ENCODE measurements around the gene CD22. TPM values are rescaled to one million over a fixed set of nuclear protein-coding genes. Genes with fewer than 3 reads are reported as not detected.

CD22 gene
- total RNA-seq, 1 donor from 2014 or later: 4.7 TPM

GRCh38 chr19:35288331-35288730 is 40.7 kb upstream of the CD22 start:
- H3K27me3 ChIP-seq (ENCODE audit: control insufficient read depth in 3 of 3, insufficient read depth in 3 of 3, low read length in 3 of 3): peaks cover 9 to 31% (median 19%) of the 10 kb centered on the region in 3 donors

GRCh38 chr19:35288906-35289305 is 40.1 kb upstream of the CD22 start:
- no peak overlapping the region for H3K9ac ChIP-seq (ENCODE audit: low read depth in 1 of 3, low read length in 3 of 3)
- H3K27ac ChIP-seq (ENCODE audit: low read depth, low read length): no peak overlapping the region
- no peak overlapping the region for H3K4me3 ChIP-seq (ENCODE audit: low read length in 3 of 3)
- peaks cover 13 to 37% (median 23%) of the 10 kb centered on the region in 3 donors for H3K27me3 ChIP-seq (ENCODE audit: control insufficient read depth in 3 of 3, insufficient read depth in 3 of 3, low read length in 3 of 3)
- no peaks in the 10 kb centered on the region for H3K36me3 ChIP-seq (ENCODE audit: control insufficient read depth in 3 of 3, insufficient read depth in 3 of 3, low read length in 3 of 3)
- H3K9me3 ChIP-seq (ENCODE audit: control insufficient read depth in 3 of 3, low read length in 3 of 3): no peaks in the 10 kb centered on the region
- no peaks in the 10 kb centered on the region for H3K4me1 ChIP-seq (ENCODE audit: control insufficient read depth in 3 of 3, insufficient read depth in 3 of 3, low read length in 3 of 3)

More at GRCh38 chr19:35288331-35288730, 40.7 kb upstream of the CD22 start:
- Histone ChIP-seq H3K4me3 (ENCODE audit: low read length in 3 of 3) (no peak overlapping the region), H3K9me3 (ENCODE audit: control insufficient read depth in 3 of 3, low read length in 3 of 3) (no peaks in the 10 kb centered on the region), H3K27ac (ENCODE audit: low read depth, low read length) (no peak overlapping the region), H3K4me1 (ENCODE audit: control insufficient read depth in 3 of 3, insufficient read depth in 3 of 3, low read length in 3 of 3) (no peaks in the 10 kb centered on the region), H3K36me3 (ENCODE audit: control insufficient read depth in 3 of 3, insufficient read depth in 3 of 3, low read length in 3 of 3) (no peaks in the 10 kb centered on the region), H3K9ac (ENCODE audit: low read depth in 1 of 3, low read length in 3 of 3) (no peak overlapping the region)

DNA sequence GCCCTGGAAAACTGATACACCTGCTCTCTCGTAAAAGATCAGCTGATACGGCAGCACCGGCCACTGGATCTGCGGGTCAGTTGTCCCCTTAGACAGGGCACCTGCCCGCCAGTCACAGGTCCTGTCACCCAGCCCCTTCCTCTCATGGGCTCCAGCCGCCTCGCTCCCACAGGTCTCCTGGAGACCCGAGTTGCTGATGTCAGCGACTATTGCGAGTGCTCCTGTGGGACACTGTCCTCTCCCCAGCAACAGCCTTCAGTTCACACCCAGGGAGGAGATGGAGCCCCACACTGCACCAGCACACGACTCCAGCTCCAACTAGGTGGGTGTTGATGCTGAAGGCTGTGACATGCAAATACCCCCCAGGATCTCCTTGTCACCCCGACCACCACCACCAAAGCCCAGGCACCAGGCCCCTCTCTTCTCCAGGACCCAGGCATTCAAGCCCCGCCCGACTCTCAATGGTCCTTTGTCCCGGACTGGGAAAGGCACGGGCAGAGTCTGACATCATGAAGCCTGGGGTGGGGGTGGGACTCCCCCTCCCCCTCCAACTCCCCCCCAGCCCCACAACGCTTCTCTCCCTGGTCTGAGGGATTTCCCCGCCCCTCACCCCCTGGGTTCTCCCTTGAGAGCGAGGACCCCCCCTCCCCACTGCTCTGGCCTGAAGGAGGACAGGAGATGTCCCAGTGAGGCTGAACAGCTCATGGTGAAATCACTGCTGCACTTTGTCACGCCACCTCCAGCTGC is 38.4 kb upstream of the CD22 start:
- peaks cover 26 to 36% (median 33%) of the 10 kb centered on the region in 3 donors for H3K27me3 ChIP-seq (ENCODE audit: control insufficient read depth in 3 of 3, insufficient read depth in 3 of 3, low read length in 3 of 3)

DNA sequence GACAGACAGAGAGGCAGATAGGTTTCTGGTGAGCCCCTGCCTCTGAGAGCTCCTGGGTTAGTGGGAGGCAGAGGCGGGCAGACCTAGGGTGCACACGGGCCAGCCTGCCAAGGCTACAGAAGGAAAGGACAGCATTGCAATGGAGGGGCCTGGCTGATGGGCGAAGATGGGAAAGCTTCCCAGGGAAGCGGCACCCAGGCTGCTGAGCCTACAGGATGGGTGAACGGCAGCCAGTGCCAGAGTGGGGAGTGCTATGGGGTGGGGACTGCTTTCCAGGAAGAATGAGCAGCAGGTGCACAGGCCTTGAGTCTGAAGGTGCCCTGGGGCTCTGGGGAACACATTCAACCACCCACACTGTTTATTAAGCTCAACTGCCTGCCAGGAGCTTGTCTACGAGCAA is 37.7 kb upstream of the CD22 start:
- Histone ChIP-seq H3K4me1 (ENCODE audit: control insufficient read depth in 3 of 3, insufficient read depth in 3 of 3, low read length in 3 of 3) (no peaks in the 10 kb centered on the region), H3K9me3 (ENCODE audit: control insufficient read depth in 3 of 3, low read length in 3 of 3) (no peaks in the 10 kb centered on the region), H3K27ac (ENCODE audit: low read depth, low read length) (no peak overlapping the region), H3K36me3 (ENCODE audit: control insufficient read depth in 3 of 3, insufficient read depth in 3 of 3, low read length in 3 of 3) (no peaks in the 10 kb centered on the region), H3K9ac (ENCODE audit: low read depth in 1 of 3, low read length in 3 of 3) (no peak overlapping the region), H3K4me3 (ENCODE audit: low read length in 3 of 3) (no peak overlapping the region), H3K27me3 (ENCODE audit: control insufficient read depth in 3 of 3, insufficient read depth in 3 of 3, low read length in 3 of 3) (peaks cover 26 to 42% (median 36%) of the 10 kb centered on the region in 3 donors)

More for the DNA sequence above, 38.4 kb upstream of the CD22 start:
- Histone ChIP-seq H3K4me1 (ENCODE audit: control insufficient read depth in 3 of 3, insufficient read depth in 3 of 3, low read length in 3 of 3) (no peaks in the 10 kb centered on the region), H3K4me3 (ENCODE audit: low read length in 3 of 3) (no peak overlapping the region), H3K36me3 (ENCODE audit: control insufficient read depth in 3 of 3, insufficient read depth in 3 of 3, low read length in 3 of 3) (no peaks in the 10 kb centered on the region), H3K9me3 (ENCODE audit: control insufficient read depth in 3 of 3, low read length in 3 of 3) (no peaks in the 10 kb centered on the region), H3K9ac (ENCODE audit: low read depth in 1 of 3, low read length in 3 of 3) (no peak overlapping the region), H3K27ac (ENCODE audit: low read depth, low read length) (no peak overlapping the region)

GRCh38 chr19:35291916-35292315 is 37.1 kb upstream of the CD22 start, which contains the start of gene MAG:
TSS of gene MAG (plus strand) at chr19:35292161. CDS start at chr19:35295409, 3,248 bp downstream.
- Histone ChIP-seq H3K27me3 (ENCODE audit: control insufficient read depth in 3 of 3, insufficient read depth in 3 of 3, low read length in 3 of 3) (peaks cover 30 to 47% (median 39%) of the 10 kb centered on the region in 3 donors), H3K27ac (ENCODE audit: low read depth, low read length) (no peak within 1 kb of the TSS), H3K9ac (ENCODE audit: low read depth in 1 of 3, low read length in 3 of 3) (no peak within 1 kb of the TSS), H3K36me3 (ENCODE audit: control insufficient read depth in 3 of 3, insufficient read depth in 3 of 3, low read length in 3 of 3) (no peaks in the 10 kb centered on the region), H3K4me1 (ENCODE audit: control insufficient read depth in 3 of 3, insufficient read depth in 3 of 3, low read length in 3 of 3) (no peaks in the 10 kb centered on the region), H3K9me3 (ENCODE audit: control insufficient read depth in 3 of 3, low read length in 3 of 3) (no peaks in the 10 kb centered on the region), H3K4me3 (ENCODE audit: low read length in 3 of 3) (no peak within 1 kb of the TSS)

DNA sequence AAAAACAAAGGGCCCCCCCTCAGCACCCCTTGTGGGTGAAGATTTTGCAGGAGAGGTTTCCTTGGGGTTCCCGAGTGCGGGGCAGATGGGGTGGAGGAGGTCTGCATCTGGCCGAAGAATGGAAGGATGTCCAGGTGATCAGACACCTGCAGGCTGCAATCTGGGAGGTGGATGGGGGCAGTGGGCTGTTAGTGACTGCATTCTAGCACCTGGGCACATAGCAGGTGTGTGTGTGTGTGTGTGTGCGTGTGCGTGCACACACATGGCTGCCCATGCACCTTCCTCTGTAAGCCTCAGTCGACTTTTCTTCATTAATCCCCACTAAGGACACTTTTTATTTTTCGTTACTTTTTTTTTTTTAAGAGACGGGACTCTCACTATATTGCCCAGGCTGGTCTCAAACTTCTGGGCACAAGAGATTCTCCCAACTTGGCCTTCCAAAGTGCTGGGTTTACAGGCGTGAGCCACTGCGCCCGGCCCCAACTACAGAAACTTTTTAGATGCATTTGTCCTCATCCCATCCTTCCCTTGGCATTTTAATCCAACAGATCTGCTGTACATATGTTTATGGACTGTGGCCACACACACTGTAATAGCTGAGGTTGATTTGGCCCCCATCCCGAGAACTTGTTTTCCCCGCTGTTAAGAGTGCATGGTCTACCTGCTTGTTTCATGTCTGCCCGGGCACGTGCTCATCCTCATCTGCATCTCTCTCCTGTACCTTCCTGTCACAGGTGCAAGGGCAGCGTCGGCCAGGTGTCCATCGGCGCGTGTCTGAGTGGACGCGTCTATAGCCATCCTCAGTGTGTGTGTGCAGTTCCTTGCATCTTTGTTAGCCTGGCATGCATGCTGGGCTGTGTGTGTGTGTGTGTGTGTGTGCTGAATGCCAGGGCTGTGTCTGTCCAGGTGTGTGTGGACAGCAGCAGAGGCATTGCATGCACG is 36.3 kb upstream of the CD22 start:
- H3K4me3 ChIP-seq (ENCODE audit: low read length in 3 of 3): no peak overlapping the region
- H3K27ac ChIP-seq (ENCODE audit: low read depth, low read length): no peak overlapping the region
- H3K4me1 ChIP-seq (ENCODE audit: control insufficient read depth in 3 of 3, insufficient read depth in 3 of 3, low read length in 3 of 3): no peaks in the 10 kb centered on the region
- no peaks in the 10 kb centered on the region for H3K9me3 ChIP-seq (ENCODE audit: control insufficient read depth in 3 of 3, low read length in 3 of 3)
- no peaks in the 10 kb centered on the region for H3K36me3 ChIP-seq (ENCODE audit: control insufficient read depth in 3 of 3, insufficient read depth in 3 of 3, low read length in 3 of 3)
- no peak overlapping the region for H3K9ac ChIP-seq (ENCODE audit: low read depth in 1 of 3, low read length in 3 of 3)
- peaks cover 38 to 49% (median 46%) of the 10 kb centered on the region in 3 donors for H3K27me3 ChIP-seq (ENCODE audit: control insufficient read depth in 3 of 3, insufficient read depth in 3 of 3, low read length in 3 of 3)

- Histone ChIP-seq H3K4me1 (ENCODE audit: control insufficient read depth in 3 of 3, insufficient read depth in 3 of 3, low read length in 3 of 3) (no peaks in the 10 kb centered on the region), H3K27me3 (ENCODE audit: control insufficient read depth in 3 of 3, insufficient read depth in 3 of 3, low read length in 3 of 3) (peaks cover 44 to 53% (median 52%) of the 10 kb centered on the region in 3 donors), H3K9me3 (ENCODE audit: control insufficient read depth in 3 of 3, low read length in 3 of 3) (no peaks in the 10 kb centered on the region), H3K4me3 (ENCODE audit: low read length in 3 of 3) (no peak overlapping the region), H3K36me3 (ENCODE audit: control insufficient read depth in 3 of 3, insufficient read depth in 3 of 3, low read length in 3 of 3) (no peaks in the 10 kb centered on the region), H3K27ac (ENCODE audit: low read depth, low read length) (no peak overlapping the region), H3K9ac (ENCODE audit: low read depth in 1 of 3, low read length in 3 of 3) (no peak overlapping the region)
Observed at GRCh38 chr19:35293363-35293739, 35.6 kb upstream of the CD22 start.

GRCh38 chr19:35293808-35294207 is 35.2 kb upstream of the CD22 start:
- peaks cover 49 to 57% (median 52%) of the 10 kb centered on the region in 3 donors for H3K27me3 ChIP-seq (ENCODE audit: control insufficient read depth in 3 of 3, insufficient read depth in 3 of 3, low read length in 3 of 3)
- no peak overlapping the region for H3K27ac ChIP-seq (ENCODE audit: low read depth, low read length)
- H3K9me3 ChIP-seq (ENCODE audit: control insufficient read depth in 3 of 3, low read length in 3 of 3): no peaks in the 10 kb centered on the region
- no peak overlapping the region for H3K4me3 ChIP-seq (ENCODE audit: low read length in 3 of 3)
- no peaks in the 10 kb centered on the region for H3K36me3 ChIP-seq (ENCODE audit: control insufficient read depth in 3 of 3, insufficient read depth in 3 of 3, low read length in 3 of 3)
- H3K9ac ChIP-seq (ENCODE audit: low read depth in 1 of 3, low read length in 3 of 3): no peak overlapping the region
- H3K4me1 ChIP-seq (ENCODE audit: control insufficient read depth in 3 of 3, insufficient read depth in 3 of 3, low read length in 3 of 3): no peaks in the 10 kb centered on the region

DNA sequence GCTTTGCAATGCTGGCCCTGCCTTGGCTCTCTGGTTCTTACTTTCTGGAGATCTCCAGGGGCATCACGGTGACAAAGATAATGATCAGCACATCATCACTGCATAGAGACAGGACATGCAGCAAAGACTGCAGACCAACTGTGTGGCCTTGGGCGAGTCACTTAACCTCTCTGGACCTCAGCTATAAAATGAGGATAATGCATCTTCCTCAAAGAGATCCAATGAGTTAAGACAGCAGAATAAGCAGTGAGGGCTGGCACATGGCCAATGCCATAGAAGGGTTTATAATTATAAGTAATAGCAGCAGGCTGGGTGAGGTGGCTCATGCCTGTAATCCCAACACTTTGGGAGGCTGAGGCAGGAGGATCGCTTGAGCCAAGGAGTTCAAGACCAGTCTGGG is 34.7 kb upstream of the CD22 start:
- H3K9me3 ChIP-seq (ENCODE audit: control insufficient read depth in 3 of 3, low read length in 3 of 3): no peaks in the 10 kb centered on the region
- H3K36me3 ChIP-seq (ENCODE audit: control insufficient read depth in 3 of 3, insufficient read depth in 3 of 3, low read length in 3 of 3): no peaks in the 10 kb centered on the region
- peaks cover 52 to 61% (median 53%) of the 10 kb centered on the region in 3 donors for H3K27me3 ChIP-seq (ENCODE audit: control insufficient read depth in 3 of 3, insufficient read depth in 3 of 3, low read length in 3 of 3)
- no peaks in the 10 kb centered on the region for H3K4me1 ChIP-seq (ENCODE audit: control insufficient read depth in 3 of 3, insufficient read depth in 3 of 3, low read length in 3 of 3)
- H3K27ac ChIP-seq (ENCODE audit: low read depth, low read length): no peak overlapping the region
- no peak overlapping the region for H3K9ac ChIP-seq (ENCODE audit: low read depth in 1 of 3, low read length in 3 of 3)
- no peak overlapping the region for H3K4me3 ChIP-seq (ENCODE audit: low read length in 3 of 3)

Data from skeletal muscle tissue (tissue), 4 donors.